Measurements from ENCODE around the gene MYBPHL.

DNA sequence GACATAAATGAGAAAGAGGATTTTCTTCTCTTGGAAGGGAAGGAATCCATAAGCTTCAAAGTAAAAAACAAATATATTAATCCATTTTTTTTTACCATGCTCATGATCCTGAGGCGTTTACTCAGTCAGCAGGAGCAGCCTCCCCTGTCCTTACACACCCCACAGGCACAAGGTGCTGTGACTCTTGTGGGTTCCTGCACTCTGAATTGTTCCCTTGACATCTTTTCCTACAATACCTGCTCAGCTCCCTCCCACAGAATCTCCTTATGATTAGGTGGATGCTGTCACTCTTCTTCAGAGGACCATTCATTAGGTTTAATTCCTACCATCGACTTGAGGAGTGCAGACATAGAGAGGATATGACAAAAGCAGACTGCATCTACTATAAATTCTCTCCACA is 13.8 kb downstream of the MYBPHL start:
- TF ChIP-seq, protein P1, sequence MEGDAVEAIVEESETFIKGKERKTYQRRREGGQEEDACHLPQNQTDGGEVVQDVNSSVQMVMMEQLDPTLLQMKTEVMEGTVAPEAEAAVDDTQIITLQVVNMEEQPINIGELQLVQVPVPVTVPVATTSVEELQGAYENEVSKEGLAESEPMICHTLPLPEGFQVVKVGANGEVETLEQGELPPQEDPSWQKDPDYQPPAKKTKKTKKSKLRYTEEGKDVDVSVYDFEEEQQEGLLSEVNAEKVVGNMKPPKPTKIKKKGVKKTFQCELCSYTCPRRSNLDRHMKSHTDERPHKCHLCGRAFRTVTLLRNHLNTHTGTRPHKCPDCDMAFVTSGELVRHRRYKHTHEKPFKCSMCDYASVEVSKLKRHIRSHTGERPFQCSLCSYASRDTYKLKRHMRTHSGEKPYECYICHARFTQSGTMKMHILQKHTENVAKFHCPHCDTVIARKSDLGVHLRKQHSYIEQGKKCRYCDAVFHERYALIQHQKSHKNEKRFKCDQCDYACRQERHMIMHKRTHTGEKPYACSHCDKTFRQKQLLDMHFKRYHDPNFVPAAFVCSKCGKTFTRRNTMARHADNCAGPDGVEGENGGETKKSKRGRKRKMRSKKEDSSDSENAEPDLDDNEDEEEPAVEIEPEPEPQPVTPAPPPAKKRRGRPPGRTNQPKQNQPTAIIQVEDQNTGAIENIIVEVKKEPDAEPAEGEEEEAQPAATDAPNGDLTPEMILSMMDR (IDR thresholded peaks at IDR 0.05), result no peak
- TF ChIP-seq POLR2A (IDR thresholded peaks at IDR 0.05), result no peak

Measured in right lobe of liver (tissue), 4 donors.